HG03066 (cell line): ENCODE results near the gene F2RL2.

Experiments
- ATAC-seq: cut with Tn5 transposase; IDR thresholded peaks from one replicate; pipeline ENCODE4 v1.9.1; 2021; ENCODE audit warnings: low read depth; ENCODE audit not compliant: unreplicated experiment

Gene F2RL2

DNA sequence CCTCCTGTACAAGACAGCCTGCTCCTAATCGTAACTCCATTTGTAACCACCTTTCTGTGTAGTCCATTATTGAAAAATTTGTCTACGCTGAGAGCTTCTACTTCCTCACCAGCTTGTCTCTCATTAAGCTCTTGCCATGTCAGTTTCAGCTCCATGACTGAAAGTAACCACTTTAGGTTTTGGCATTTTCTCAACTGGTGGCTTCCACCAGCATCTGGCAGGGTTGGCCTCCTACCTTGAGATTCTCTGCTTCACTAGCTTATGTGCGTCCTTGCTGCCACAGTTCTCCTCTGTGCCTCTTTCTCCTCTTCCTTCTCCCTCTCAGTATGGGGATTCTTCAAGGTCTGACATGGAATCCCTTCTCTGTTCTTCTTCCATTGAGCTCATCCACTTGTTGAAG is 31.8 kb downstream of the F2RL2 start:
- ATAC-seq, result no peak

DNA sequence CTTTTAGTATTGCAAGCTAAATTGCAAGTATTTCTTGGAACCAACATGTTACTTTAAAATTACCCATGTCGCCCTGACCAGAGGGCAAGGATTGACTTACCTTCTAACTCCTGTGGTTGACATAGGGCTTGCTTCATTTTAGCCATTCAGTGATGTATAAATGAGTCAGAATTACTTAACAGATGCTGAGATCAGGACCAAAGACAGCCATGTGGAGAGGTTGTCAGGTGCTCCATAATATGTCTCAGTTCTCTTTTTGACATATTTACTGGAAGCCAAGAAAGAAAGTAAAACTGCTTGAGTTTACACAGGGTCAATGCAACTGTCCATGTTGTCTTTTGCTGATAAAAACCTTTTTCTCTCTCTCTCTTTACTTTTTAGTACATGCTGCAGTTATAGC is 33.2 kb downstream of the F2RL2 start:
- peak; percentile 97 for ATAC-seq

DNA sequence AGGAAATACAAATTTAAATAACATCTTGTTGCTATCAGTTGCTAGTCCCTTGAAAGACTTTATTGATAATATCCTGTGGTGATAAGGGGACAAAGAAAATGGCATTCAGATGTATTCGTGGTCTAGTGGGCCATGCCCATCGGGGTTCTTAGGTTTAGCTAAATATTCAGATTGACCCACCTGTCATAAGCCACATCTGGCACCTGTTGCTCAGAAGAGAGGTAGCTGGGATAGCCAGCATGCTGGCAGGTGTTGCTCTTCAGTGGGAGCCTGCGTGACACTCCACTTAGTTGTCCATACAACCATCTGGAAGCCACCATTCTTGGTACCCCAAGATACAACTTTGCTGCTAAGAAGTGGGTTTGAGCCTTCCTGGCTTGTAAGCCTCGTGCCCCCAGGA is 36.7 kb downstream of the F2RL2 start:
- no peak for ATAC-seq

DNA sequence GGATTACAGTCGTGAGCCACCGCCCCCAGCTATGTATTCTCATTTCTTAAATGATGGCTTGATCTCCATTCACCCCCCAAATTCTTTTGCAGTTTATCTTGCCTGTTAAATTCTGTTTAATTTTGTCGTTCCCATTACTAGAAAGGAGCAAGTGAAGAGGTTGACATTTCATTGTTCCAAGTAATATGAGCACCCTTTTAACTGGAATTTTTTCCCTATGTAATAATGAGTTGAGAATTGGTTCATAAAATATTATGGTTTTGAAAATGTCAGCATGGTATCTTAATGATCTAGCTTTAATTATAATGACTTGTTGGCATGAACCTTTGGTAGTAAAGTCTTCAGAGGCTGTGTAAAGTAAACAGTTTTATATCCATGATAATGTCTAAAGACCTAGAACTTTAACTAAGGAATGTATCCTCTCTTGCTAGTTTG is 37.4 kb downstream of the F2RL2 start:
- ATAC-seq, result no peak

DNA sequence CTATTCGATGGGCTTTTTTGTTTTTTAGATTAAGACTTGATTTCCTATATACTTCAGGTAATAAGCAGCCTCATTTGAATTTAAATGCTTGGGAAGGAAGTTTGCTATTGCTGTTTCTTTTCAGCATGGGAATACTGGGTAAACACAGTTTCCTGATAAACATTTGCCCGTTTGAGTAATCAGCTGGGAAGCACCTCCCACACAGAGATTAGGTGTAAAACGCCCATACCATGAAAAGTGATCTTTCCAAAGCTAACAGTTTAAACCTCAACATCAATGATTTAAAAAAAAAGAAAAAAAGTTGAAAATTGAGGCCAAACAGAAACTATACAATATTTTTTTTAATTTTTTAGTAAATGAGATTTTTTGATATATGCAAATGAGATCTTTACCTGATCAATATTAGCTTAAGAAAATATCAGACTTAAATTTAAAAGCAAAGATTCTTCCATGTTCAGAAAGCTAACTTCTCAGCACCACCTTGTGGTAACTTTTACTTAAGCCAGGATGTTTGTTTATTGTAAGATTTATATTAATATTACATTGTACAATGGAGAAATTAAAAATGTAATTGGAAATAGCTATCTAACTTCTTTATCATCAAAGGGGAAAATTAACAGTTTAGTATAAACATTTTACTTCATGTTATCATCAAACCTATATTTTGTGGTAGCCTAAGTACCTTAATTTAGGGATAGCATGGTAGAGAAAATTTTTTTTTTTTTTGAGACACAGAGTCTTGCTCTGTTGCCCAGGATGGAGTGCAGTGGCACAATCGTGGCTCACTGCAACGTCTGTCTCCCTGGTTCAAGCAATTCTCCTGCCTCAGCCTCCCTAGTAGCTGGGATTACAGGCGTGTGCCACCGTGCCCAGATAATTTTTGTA is 39.8 kb downstream of the F2RL2 start:
- no peak for ATAC-seq

DNA sequence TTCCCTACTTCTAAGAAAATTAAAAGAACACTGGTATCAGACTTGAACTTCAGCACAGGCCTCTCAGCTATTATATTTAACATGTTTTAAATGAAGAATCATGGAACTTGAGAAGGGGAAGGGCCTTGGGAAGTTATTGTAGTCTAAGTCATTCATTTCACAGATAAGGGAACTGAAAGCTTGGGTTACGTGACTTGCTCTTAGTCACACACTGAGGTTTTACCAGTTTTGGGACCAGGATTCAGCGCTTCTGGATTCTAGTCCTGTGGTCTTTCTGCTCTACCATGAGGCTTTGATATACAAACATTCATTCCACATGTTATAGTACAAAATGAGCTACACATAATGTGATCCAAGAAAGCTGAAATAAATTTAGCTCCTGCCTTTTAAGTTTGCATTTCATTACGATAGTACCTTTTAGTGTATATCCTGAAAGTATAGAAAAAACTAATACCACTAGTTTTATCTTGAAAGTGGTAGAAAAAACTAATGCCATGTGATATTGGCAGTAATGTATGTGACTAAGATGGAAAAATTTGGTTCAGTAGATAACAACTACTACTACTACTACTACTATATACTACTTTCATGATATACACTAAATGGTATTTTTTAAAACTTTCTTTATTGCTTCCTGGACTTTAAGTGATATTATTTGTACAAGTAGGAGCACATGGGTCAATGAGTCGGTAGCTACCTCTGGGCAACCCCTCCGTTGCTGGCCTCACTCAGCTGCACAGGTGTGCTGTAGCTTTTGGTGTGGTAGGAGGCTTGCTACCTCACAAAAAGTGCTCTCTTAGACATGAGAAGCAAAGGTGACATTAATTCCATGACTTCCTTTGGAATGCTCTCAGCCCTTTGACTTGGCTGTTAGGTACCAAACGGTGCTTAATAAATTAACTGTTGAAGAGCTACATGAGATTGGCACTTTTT is 40.7 kb downstream of the F2RL2 start:
- peak; percentile 94 for ATAC-seq

DNA sequence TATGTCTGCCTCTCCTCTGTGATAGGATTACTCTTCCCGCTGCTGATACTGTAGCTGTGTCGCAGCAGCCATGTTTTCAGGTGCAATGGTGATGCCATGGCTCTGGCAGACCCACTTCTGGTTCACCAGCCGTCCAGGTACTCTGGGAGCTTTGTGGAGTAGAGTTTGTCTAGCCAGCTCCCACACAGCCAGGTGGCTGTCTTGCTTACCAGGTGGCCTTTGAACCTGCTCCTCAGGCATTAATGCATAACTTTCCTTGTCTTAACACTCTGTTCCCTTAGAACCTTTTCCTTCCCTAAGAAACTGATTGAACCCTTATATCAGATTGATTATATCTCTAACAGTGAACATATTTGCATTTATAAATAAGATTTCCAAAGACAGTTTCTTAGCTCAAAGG is 42.2 kb downstream of the F2RL2 start:
- no peak for ATAC-seq

DNA sequence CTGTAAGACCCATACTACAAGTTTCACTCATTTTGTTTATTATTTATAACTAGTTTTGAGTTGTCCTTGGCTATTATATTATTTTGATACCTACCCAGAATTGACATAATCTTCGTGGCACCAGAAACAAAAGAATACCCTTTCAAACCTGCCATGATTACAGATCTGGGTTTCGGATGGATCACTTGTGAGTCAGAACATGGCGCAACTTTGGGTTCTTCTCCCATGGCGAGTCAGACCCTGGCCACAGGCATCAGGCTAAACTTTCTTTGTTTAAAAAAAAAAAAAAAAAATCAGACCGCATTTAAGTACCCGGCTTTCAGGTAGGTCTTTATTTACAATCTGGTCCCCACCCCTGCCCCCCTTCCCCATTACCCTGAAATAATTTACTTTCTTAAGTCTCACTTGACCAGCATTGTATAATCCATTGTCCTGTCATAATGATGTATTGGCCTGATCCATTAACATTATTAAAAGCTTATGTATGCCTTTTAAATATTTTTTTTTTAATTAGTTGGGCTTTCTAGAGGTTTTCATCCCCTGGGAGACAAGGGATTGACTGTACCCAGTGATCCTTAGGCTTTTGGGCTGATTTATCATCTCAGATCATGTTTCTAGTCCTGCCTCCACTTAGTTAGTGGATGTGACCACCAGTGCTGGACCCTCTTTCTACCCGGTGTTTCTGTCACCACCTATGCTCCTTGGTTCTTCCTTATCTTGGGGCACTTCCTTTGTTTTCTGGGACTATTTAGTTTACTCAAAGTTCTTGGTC is 43.9 kb downstream of the F2RL2 start:
- no peak for ATAC-seq

DNA sequence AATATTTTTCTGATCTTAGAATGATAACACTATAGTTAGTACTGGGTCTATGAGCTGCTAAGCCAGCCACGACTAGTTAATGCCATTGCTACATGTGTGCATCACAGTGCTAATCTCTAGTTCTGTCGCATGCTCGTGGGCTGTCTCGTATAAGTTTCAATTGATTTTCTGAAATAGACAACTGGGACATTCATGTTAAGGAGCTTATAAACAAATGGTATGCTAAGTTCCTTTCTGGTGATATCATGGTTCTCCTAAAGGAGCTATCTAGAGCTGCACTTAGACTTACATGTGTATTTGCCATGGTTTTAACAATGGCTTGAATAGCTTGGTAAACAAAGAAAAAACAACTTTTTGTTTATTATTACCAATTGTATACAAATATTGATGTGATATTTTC is 46.2 kb downstream of the F2RL2 start:
- ATAC-seq, result no peak

DNA sequence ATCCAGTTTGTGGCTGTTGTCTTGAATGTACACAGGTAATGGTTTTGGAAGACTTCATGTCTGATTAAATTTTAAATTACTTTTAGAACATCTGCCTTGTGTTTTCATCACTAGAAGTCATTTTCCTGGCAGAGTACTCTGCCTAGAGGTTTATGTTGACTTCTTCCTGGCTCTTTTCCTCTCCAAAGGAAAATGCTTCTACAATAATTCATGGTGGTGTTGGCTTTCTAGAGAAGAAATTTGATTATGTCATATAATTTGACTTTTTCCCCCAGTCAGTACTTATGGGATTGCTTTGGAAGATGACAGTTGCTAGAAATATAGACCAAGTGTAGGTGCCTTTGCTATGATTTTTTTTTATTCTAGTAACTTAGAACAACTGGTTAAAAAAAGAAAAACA is 46.8 kb downstream of the F2RL2 start:
- ATAC-seq, result no peak

DNA sequence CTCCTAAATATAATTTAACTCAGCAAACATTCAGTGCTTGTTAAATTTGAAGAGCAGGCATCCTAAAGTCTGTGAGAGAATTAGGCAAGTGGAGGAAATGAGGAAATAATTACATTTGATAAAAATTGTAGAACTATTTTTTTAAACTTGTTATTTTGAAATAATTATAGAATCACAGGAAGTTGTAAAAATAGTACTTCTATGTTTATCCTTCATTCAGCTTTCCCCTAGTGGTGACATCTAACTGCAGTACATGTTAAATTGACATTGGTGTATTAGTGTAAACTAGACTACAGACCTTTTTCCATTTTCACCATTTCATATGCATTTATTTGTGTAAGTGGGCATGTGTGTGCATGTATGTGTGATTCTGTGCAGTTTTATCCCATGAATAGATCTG is 51.6 kb downstream of the F2RL2 start:
- no peak for ATAC-seq

DNA sequence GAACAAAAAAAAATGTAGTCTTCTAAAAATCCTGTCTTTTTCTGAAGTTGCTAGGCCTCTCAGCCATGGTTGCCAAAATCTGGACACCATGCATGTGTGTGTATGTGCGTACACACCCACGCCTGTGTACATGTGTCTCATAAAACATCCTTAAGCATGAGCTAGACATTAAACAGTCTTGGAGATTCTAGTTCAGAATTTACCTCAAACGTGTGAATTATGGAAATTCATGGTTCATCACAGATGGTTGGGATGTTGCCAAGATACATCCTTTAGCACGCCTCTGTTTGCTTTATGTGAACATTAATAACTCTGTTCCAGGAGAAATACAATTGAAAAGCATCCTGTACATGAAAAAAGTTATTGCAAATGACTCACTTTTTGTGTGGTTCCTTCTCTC is 53.0 kb downstream of the F2RL2 start:
- ATAC-seq, result no peak
